ENCODE measurements around the gene GPR157. TPM values are rescaled to one million over a fixed set of nuclear protein-coding genes. Genes with fewer than 3 reads are reported as not detected.

The GPR157 gene
- total RNA-seq, 1 donor = 5.4 TPM

DNA sequence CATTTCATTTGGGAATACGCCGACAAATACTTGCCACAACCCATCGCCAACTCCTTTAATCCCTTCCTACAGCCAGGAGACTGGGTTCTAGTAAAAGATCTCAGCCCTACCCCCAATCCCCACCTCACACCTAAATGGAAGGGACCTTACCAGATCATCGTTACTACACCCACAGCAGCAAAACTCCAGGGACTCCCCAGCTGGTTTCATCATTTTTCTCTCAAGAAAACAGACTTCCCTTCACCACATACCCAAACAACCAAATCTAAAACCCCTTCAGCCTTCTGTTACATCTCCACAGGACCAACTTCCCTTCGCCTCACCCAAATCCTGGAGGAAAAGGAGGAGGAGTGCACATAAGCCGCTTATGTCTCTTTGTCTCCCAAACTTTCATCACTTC is 35.8 kb downstream of the GPR157 start:
- Histone ChIP-seq H3K79me2 (ENCODE audit: insufficient read depth, low read length) (no peaks in the 10 kb centered on the region), H3K27me3 (ENCODE audit: insufficient read depth, low read length) (peaks cover 44% of the 10 kb centered on the region), H3K4me2 (ENCODE audit: insufficient read depth, low read length) (no peak overlapping the region), H3K27ac (ENCODE audit: low read depth, low read length) (no peak overlapping the region), H3K4me3 (ENCODE audit: insufficient read depth, low read length) (no peak overlapping the region), H2AFZ (ENCODE audit: low read length) (no peak overlapping the region), H3K36me3 (ENCODE audit: insufficient read depth, low read length) (no peaks in the 10 kb centered on the region), H3K4me1 (ENCODE audit: insufficient read depth, low read length) (no peaks in the 10 kb centered on the region), H4K20me1 (ENCODE audit: insufficient read depth, low read length) (no peaks in the 10 kb centered on the region), H3K9me3 (ENCODE audit: low read depth, low read length) (no peaks in the 10 kb centered on the region)
- DNase-seq (ENCODE audit: insufficient read length, low spot score, missing footprints) = no peak
- TF ChIP-seq, protein P1, sequence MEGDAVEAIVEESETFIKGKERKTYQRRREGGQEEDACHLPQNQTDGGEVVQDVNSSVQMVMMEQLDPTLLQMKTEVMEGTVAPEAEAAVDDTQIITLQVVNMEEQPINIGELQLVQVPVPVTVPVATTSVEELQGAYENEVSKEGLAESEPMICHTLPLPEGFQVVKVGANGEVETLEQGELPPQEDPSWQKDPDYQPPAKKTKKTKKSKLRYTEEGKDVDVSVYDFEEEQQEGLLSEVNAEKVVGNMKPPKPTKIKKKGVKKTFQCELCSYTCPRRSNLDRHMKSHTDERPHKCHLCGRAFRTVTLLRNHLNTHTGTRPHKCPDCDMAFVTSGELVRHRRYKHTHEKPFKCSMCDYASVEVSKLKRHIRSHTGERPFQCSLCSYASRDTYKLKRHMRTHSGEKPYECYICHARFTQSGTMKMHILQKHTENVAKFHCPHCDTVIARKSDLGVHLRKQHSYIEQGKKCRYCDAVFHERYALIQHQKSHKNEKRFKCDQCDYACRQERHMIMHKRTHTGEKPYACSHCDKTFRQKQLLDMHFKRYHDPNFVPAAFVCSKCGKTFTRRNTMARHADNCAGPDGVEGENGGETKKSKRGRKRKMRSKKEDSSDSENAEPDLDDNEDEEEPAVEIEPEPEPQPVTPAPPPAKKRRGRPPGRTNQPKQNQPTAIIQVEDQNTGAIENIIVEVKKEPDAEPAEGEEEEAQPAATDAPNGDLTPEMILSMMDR (IDR thresholded peaks at IDR 0.05; ENCODE audit: extremely low read depth, low read depth, low read length) = no peak

DNA sequence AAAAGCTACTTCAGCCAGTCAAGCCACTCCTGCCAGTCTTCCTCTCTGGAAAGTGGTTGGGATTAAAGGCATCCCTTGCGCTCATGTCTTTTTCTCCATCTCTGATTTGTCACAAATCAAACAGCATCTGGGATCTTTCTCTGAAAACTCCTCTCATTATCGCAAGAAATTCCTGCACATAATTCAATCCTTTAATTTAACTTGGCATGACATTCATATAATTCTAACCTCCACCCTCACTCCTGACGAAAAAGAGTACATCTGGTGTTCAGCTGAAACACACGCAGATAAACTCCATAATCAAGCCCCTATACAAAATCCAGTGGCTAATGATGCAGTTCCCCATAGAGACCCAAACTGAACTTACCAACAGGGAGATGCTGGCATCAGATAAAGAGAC is 40.1 kb downstream of the GPR157 start:
- no peak overlapping the region for H3K4me3 ChIP-seq (ENCODE audit: insufficient read depth, low read length)
- TF ChIP-seq, protein P1 (IDR thresholded peaks at IDR 0.05; ENCODE audit: extremely low read depth, low read depth, low read length) = no peak
- no peak overlapping the region for H2AFZ ChIP-seq (ENCODE audit: low read length)
- no peaks in the 10 kb centered on the region for H3K9me3 ChIP-seq (ENCODE audit: low read depth, low read length)
- H3K27me3 ChIP-seq (ENCODE audit: insufficient read depth, low read length) = peaks cover 40% of the 10 kb centered on the region
- no peaks in the 10 kb centered on the region for H4K20me1 ChIP-seq (ENCODE audit: insufficient read depth, low read length)
- no peaks in the 10 kb centered on the region for H3K79me2 ChIP-seq (ENCODE audit: insufficient read depth, low read length)
- H3K4me1 ChIP-seq (ENCODE audit: insufficient read depth, low read length) = peaks cover 26% of the 10 kb centered on the region
- no peak overlapping the region for H3K4me2 ChIP-seq (ENCODE audit: insufficient read depth, low read length)
- no peak overlapping the region for H3K27ac ChIP-seq (ENCODE audit: low read depth, low read length)
- DNase-seq (ENCODE audit: insufficient read length, low spot score, missing footprints) = no peak
- no peaks in the 10 kb centered on the region for H3K36me3 ChIP-seq (ENCODE audit: insufficient read depth, low read length)

DNA sequence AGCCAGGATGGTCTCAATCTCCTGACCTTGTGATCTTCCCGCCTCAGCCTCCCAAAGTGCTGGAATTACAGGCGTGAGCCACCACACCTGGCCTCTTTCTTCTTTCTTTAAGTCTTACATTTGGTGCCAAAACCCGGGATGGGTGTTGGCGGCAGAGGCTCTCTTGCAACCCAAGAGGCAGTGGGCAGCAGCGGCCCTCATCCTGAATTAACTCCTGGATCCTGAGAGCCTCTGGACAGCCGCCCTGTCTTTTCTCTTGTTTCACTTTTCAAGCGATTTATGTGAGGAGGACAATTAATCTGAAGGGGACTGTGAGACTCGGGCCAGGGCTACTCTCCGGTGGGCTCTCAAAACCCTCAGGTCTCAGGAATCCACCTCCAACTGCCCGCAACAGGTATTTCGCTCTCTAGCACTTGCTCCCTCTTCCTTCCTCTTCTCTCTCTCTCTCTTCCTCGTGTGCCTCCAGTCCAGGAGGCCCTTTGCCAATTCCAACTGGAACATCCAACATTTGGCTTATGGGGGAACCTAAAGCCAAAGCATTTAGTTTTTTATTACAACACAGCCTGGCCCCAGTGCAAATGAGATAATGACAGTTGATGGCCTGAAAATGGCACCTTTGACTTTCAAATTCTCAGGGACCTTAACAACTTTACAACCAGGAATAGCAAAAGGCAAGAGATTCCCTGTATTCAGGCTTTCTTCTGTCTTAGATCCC is 41.3 kb downstream of the GPR157 start:
- DNase-seq (ENCODE audit: insufficient read length, low spot score, missing footprints) = no peak
- H3K4me2 ChIP-seq (ENCODE audit: insufficient read depth, low read length) = no peak overlapping the region
- H3K36me3 ChIP-seq (ENCODE audit: insufficient read depth, low read length) = no peaks in the 10 kb centered on the region
- peaks cover 30% of the 10 kb centered on the region for H3K4me1 ChIP-seq (ENCODE audit: insufficient read depth, low read length)
- H4K20me1 ChIP-seq (ENCODE audit: insufficient read depth, low read length) = no peaks in the 10 kb centered on the region
- H3K9me3 ChIP-seq (ENCODE audit: low read depth, low read length) = no peaks in the 10 kb centered on the region
- no peak overlapping the region for H2AFZ ChIP-seq (ENCODE audit: low read length)
- no peaks in the 10 kb centered on the region for H3K79me2 ChIP-seq (ENCODE audit: insufficient read depth, low read length)
- H3K27me3 ChIP-seq (ENCODE audit: insufficient read depth, low read length) = peaks cover 29% of the 10 kb centered on the region
- H3K4me3 ChIP-seq (ENCODE audit: insufficient read depth, low read length) = no peak overlapping the region
- TF ChIP-seq, protein P1 (IDR thresholded peaks at IDR 0.05; ENCODE audit: extremely low read depth, low read depth, low read length) = no peak
- no peak overlapping the region for H3K27ac ChIP-seq (ENCODE audit: low read depth, low read length)

DNA sequence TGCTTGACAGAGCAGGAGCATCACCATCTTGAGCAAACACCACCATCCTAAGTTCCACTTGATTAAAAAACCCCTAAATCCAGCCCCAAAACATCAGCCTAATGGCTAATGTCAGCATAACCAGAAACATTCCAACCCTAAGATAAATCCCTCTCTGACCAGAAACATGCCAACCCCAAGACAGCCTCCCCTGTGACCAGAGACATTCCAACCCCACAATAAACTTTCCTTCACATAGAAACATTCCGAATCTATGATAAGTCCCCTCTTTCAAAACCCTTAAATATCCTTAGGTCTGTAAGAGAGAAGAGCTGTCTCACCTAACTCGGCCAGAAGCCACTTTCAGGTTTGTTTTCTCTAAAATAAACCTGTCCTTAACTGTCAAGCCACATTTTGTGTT is 42.1 kb downstream of the GPR157 start:
- Histone ChIP-seq H3K79me2 (ENCODE audit: insufficient read depth, low read length) (no peaks in the 10 kb centered on the region), H2AFZ (ENCODE audit: low read length) (no peak overlapping the region), H3K4me3 (ENCODE audit: insufficient read depth, low read length) (no peak overlapping the region), H3K27me3 (ENCODE audit: insufficient read depth, low read length) (peaks cover 21% of the 10 kb centered on the region), H4K20me1 (ENCODE audit: insufficient read depth, low read length) (no peaks in the 10 kb centered on the region), H3K4me1 (ENCODE audit: insufficient read depth, low read length) (peaks cover 30% of the 10 kb centered on the region), H3K36me3 (ENCODE audit: insufficient read depth, low read length) (no peaks in the 10 kb centered on the region), H3K9me3 (ENCODE audit: low read depth, low read length) (no peaks in the 10 kb centered on the region), H3K27ac (ENCODE audit: low read depth, low read length) (peak overlapping the region; percentile 42), H3K4me2 (ENCODE audit: insufficient read depth, low read length) (no peak overlapping the region)
- no peak for DNase-seq (ENCODE audit: insufficient read length, low spot score, missing footprints)
- TF ChIP-seq, protein P1 (IDR thresholded peaks at IDR 0.05; ENCODE audit: extremely low read depth, low read depth, low read length) = no peak
